Measurements from ENCODE around the gene KNDC1. TPM values are rescaled to one million over a fixed set of nuclear protein-coding genes. Genes with fewer than 3 reads are reported as not detected.

Gene KNDC1
- total RNA-seq, 1 donor from 2014 or later = not detected

DNA sequence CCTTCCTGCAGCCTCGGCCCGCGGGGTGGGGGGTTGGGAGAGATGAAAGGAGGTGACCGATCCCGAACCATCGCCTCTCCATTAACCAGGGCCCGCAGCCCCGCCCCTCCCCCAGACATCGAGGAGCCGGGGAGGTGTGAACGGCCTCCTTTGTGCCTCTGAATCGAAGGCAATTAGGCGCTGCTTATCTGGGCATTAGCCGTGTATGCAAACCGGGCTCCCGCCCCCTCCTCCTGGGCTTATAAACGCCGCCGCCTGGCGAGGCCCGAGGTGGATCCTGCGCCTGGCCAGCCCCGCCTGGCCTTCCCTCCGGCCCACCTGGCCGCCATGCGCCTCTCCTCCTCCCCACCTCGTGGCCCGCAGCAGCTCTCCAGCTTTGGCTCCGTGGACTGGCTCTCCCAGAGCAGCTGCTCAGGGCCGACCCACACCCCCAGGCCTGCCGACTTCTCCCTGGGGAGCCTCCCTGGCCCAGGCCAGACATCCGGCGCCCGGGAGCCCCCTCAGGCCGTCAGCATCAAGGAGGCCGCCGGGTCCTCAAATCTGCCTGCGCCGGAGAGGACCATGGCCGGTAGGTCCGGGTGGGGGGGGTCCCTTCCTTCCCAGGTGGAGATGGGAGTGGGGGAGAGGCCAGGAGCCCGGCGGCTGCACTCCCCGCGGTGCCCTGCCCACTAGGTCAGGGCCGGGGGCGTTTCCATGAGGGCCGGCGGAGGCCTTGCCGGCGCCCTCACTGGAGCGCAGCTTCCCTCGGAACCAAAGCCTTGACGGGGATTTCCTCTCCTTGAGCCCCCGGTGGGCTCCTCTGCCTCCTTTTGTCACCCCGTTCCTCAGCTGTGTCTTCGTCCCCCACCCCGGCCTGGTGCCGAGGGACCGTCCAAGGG is 77.8 kb downstream of the KNDC1 start, which contains the start of gene VENTX:
TSS of gene VENTX (plus strand) at position 268 of the 878 bp plus-strand sequence. CDS start at position 328, 60 bp downstream.
- DNase-seq (ENCODE audit: missing footprints) = no peak
- intact Hi-C loops (cut with DNase I) = no loop called here

DNA sequence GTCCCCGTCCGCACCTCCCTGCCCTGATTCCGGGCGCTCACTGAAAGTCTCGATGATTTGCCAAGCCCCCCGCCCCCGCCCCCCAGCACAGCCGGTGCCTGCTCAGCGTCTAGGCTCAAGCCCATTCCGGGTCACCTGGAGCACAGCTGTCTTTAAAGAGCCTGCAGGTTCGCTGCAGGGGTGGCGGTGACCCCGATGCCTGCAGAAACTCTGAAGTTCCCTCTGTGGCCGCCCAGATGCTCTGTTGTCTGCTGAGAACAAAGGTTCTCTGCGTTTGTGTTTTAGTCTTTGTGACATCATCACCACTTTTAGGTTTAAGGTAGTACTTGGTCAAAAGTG is 78.4 kb downstream of the KNDC1 start:
- ATAC-seq (no peak), DNase-seq (ENCODE audit: missing footprints) (no peak)
- intact Hi-C loops (cut with DNase I) = no loop called here

More for the DNA sequence above, 77.8 kb downstream of the KNDC1 start, which contains the start of gene VENTX:
- ATAC-seq = no peak

DNA sequence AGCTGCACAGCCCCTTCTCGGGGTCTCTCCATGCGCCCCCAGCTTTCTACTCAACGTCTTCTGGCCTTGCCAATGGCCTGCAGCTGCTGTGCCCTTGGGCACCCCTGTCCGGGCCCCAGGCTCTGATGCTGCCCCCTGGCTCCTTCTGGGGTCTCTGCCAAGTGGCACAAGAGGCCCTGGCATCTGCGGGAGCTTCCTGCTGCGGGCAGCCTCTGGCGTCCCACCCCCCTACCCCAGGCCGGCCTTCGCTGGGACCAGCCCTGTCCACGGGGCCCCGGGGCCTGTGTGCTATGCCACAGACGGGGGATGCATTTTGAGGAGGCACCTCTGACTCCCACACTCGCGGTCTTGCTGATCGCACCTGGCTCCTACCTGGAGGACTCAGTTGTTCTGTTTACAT is 80.0 kb downstream of the KNDC1 start:
- DNase-seq (ENCODE audit: missing footprints) (no peak), ATAC-seq (no peak)
- intact Hi-C loops (cut with DNase I) = no loop called here

DNA sequence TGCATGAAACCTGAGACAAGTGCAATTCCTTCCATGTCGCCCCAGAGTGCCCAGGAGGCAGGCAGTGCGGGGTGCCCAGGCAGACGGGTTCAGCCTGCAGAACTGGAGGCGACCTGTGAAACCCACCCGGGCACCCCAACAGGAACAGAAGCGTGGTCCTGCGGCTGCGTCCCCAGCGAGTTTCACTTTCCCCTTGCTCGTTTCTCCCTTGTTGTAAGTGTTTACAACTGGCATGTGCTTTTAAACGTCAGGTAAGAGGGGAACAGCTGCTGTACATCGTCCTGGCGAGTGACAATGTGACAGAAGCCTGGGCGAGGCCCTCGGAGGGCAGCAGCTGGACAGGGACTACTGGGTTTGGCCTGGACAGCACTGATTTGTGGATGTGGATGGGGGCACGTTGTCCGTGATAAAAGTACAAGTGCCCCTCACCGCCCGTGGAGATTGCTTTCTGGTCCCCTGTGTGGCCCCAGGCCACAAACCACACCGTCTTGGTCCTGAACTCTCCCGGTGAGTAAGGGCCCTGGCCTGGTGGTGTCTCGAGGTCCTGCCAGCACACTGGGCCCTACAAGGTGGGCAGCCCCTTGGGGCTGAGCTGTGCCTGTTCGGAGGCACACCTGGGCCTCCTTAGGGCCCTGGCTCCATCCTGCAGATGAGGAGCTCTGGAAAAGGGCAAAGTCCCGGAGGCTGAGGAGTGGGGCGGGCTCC is 81.6 kb downstream of the KNDC1 start:
- ATAC-seq = no peak
- DNase-seq (ENCODE audit: missing footprints) = no peak
- intact Hi-C loops (cut with DNase I) = no loop called here

DNA sequence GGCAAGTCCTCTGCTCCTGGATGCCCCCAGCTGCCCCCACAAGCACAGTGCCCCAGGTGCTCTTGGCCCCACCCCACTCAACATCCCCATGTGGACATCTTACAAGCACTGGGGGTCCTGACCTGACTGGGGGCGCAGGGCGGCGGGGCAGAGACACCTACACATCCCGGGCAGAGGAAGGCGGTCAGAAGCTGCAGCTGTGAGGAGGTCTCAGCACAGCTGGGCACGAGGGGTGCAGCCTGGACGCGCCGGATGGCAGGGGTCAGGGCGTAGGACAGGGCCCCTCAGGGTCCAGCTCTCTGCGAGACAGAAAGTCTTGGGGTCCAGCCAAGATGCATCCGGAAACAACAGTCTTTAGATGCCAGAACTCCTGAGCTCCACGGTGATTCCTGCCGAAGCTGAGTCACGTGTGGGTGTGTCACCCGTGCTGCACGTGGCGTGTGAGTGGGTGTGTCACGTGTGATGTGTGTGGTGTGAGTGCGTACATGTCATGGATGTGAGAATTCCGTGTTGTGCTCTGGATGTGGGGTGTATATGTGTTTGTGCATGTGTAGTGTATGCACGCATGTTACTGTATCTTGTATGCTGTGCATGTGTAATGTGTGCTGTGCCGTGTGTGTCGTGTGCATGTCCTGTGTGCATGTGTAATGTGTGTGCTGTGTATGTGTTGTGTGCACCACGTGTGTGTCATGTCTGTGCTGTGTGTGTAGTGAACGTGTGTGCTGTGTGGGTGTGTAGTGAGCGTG is 82.8 kb downstream of the KNDC1 start:
- no peak for ATAC-seq
- DNase-seq (ENCODE audit: missing footprints) = no peak

DNA sequence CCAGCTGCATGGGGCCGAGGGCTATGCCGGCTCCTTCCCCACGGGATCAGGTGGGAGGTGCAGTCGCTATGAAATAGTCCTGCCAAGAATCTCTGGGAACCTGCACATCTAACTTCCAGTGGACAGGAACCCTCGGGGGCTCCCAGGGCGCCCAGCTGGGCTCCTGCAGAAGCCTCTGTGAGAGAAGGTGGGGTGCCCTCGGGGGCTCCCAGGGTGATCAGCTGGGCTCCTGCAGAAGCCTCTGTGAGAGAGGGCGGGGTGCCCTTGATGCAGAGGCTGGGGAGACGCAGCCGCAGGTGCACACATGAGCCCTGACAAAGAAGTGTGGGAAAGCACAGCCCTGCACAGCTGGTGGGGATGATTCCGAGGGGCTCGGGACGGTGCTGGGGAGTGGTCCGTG is 83.6 kb downstream of the KNDC1 start:
- intact Hi-C loops (cut with DNase I) = no loop called here
- DNase-seq (ENCODE audit: missing footprints) = no peak
- no peak for ATAC-seq

More for the DNA sequence above, 82.8 kb downstream of the KNDC1 start:
- intact Hi-C loops (cut with DNase I) = no loop called here

DNA sequence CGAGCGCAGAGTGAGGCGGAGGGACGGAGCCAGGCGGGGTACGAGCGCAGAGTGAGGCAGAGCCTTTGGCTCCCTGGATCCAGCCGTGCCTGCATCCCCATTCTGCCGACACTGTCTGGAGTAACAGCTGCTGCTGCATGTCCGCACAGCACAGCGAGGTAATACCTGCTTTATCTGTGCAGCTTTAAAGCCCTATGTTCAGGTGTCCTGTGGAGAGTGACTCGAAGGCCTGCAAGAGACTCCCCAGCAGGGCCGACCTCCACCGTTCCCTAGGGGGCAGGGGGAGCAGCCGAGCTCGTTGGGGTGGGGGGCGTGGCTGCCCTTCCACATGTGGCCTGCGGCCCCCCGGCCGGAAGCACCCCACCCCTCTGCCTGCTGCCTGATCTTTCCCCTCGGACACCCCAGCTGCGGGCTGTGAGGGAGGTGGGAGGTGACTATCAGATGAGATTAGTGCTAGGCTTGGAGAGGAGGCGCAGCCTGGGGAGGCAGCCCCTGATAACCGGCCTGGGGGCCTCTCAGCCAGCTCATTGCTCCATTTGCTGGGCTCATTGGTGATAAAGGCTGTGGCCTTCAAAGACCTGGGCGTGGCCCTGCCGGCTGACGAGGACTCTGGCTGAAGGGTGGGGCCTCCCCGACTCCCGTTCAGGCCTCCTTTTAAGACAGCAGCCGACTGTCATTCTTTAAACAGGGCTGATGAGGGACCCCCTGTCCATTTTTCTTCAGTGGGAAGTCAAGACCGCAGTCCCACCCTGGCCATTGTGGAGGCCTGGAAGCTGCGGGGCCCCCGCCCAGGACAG is 85.6 kb downstream of the KNDC1 start:
- DNase-seq (ENCODE audit: missing footprints) (no peak), ATAC-seq (no peak)
- intact Hi-C loops (cut with DNase I) = no loop called here

DNA sequence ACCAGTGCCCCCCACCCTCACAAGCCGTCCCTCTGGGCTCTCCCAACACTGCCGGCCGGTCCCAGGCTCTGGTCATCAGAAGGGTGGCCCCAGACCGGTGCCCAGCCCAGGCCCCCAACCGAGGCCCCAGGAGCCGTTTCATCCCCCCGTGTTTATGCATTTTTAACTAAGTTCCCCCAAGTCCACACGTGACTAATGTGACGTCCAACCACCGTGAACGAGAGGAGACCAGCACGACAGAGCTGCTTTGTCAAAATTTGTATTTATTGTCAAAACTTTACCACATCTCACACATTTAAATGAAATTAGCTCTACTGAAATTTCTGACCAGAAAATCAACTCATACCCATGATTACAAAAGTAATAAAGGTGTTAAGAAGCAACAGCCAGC is 86.2 kb downstream of the KNDC1 start:
- intact Hi-C loops (cut with DNase I) = no loop called here
- ATAC-seq (no peak), DNase-seq (ENCODE audit: missing footprints) (no peak)

DNA sequence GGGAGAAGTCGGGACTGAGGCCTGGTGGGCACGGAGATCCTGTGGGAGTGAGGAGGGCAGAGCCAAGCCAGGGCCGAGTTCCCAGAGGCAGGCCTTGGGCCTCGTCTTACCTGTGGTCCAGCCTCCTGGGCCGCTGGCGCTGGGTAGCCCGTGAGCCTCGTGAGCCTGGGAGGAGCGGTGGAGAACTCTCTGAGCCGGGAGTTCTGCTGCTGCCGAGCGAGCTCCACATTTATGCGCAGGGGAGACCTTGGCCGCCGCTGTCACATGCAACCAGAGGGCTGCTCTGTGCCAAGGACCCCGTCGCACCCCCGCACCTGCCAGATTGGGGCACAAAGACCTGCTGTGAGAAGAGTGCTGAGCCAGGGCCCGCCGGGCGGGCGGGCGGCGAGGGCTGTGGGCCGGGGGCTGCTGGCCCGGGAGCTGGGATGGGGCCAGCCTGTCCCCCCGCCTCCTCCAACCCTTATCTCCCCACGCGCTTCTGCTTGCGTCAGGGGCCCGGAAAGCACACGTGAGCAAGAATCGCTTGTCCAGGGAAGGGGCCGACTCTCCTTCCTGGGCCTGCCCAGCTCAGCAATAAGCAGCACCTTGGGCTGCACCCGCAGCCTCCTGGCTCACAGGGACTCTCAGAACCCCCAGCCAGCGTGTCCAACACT is 87.8 kb downstream of the KNDC1 start:
- DNase-seq (ENCODE audit: missing footprints) = no peak
- intact Hi-C loops (cut with DNase I) = no loop called here
- ATAC-seq = no peak

DNA sequence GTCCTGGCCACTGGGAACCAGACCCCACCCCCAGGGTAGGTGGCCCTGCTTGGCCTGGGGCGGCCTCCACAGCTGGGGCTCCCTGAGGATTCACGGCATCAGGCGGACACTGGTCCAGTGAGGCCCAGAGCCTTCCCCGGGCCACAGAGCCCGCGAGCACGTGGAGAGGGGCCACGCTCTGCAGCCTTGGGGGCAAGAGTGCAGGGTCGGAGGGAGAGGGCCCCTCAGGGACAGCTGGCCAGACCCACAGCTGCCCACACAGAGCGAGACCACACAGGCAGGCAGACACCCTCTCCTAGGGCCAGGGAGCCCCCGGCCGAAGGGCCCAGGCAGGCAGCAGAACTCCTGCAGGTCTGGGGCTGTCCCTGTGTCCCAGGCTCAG is 88.3 kb downstream of the KNDC1 start:
- DNase-seq (ENCODE audit: missing footprints) (no peak), ATAC-seq (no peak)
- intact Hi-C loops (cut with DNase I) = no loop called here

DNA sequence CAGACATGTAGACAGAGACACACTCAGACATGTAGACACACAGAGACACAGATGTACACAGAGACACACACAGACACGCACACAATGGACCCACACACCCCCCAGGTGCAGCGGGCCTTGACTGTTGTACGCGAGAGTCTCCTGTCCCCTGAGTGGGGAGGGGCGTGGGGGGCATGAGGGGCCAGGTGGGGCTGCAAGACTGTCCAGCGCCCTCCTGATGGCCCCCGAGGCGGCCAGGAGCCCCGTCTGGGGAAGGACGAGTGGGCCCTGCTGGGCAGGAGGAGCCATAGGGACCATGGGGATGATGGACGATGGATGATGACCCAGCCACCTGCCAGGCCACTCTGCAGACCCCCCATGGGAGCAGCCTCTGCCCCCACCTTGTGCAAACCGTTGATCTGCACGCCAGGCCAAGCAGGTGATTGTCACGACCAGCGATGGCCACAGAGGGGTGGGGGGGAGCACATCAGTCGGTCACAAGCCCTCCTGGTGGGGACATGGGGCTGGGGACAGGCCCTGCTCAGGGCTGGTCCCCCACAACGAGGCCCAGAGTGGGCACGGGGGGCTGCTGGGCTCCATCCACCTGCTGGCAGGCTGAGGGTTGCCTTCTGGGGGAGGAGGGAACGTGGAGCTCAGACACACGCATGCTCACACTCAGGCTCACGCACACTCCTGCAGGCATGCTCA is 89.2 kb downstream of the KNDC1 start:
- ATAC-seq (no peak), DNase-seq (ENCODE audit: missing footprints) (no peak)
- intact Hi-C loops (cut with DNase I) = no loop called here

DNA sequence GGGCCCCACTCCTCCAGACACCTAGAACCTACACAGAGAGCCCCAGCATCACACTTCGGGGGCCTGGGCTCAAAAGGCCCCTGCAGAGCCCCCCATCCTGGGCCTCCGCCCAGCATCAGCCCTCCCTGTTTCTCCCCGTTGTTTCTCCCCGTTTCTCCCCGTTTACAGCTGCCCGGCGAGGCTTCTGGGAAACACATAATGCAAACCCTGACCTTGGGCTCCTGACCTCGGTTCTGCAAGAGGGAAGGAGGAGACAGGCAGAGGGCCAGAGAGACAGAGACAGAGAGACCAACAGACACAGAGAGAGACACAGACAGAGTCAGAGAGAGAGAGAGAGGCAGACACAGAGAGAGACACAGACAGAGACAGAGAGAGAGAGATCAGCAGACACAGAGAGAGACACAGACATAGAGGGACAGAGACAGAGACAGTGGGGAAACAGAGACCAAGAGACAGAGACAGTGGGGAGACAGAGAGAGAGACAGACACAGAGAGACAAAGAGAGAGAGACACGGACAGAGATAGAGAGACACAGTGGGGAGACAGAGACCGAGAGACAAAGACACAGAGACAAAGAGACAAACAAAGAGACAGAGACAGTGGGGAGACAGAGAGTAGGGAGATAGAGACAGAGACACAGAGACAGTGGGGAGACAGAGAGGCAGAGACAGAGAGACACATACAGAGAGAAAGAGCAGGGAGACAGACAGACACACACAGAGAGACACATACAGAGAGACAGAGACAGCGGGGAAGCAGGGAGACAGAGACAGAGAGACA is 90.1 kb downstream of the KNDC1 start:
- no peak for ATAC-seq
- intact Hi-C loops (cut with DNase I) = no loop called here
- DNase-seq (ENCODE audit: missing footprints) = no peak

DNA sequence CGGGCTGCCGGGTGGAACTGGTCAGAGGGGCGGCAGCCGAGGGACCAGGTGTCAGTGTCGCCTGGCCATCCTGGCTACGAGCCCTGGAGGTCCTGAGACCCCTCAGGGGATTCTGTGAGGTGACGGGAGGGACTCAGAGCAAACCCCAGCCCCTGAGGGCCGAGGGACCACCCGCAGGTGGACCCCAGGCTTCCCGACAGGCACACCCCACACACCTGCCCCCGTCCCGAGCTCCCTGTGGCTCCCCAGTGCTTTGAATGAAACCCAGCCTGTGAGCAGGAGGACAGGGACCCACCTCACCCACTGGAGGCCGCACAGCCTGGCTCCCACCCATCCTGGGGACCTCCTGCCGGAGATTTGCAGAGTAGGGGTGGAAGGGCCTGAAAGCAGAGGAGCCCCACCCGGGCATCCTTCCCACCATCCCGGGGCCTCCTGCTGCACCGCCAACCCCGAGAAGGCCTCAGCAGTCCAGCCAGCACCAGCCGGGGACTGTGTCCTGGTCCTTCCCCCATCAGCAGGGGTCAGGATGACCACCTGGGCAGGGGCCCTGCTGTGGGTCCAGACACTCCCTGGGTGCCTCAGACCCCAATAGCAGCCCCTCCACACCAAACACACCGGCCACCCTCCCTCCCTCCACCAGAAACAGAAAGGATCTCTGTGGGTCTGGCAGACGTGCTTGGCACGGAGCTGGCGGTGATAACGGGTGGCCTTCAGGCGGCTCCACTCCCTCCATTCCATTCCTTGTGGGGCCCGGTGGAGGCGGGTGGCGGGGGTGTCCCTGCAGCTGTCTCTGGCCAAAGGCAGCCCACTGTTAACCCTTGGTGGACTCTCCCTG is 91.6 kb downstream of the KNDC1 start:
- DNase-seq (ENCODE audit: missing footprints) (no peak), ATAC-seq (no peak)
- intact Hi-C loops (cut with DNase I) = no loop called here

DNA sequence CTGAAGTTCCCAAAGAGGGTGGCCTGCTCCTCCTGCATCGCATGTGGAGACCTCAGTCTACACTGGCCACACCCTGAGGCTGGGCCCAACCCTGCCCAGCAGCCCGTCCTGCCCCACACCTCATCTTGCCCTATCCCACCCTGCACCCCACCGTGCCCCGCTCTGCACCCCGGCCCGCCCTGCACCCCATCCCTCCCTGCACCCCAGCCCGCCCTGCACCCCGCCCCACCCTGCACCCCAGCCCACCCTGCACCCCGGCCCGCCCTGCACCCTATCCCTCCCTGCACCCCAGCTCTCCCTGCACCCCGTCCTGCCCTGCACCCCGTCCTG is 92.2 kb downstream of the KNDC1 start:
- DNase-seq (ENCODE audit: missing footprints) (no peak), ATAC-seq (no peak)
- intact Hi-C loops (cut with DNase I) = no loop called here

DNA sequence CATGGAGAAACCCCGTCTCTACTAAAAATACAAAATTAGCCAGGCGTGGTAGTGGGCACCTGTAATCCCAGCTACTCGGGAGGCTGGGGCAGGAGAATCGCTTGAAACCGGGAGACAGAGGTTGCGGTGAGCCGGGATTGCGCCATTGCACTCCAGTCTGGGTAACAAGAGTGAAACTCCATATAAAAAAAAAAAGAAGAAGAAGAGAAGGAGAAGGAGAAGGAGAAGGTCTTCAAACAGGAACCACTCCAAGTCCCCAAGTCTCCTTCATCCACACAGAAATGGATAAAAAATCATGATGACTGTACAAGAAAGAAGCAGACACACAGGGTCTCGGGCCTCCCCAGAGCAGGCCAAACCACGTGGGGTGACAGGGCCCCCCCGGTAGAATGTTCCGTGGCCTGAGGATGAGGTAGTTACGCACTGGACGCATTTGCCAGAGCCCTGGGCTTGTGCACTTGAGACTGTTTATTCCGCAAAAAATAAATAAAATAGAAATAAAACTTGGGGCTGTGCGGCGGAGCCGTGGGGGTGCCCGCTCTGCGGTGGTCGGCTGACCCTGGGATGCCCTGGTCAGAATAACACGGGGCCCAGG is 93.4 kb downstream of the KNDC1 start:
- ATAC-seq = no peak
- no peak for DNase-seq (ENCODE audit: missing footprints)
- intact Hi-C loops (cut with DNase I) = no loop called here
